Measurements from ENCODE around the gene PRKCB. TPM values are rescaled to one million over a fixed set of nuclear protein-coding genes. Genes with fewer than 3 reads are reported as not detected.

The PRKCB gene
- total RNA-seq, 1 experiment from 2014 or later = not detected

- no peaks in the 10 kb centered on the region for H3K9me3 Mint-ChIP-seq (ENCODE audit: low read depth, unreplicated experiment)
- TF ChIP-seq CTCF (IDR thresholded peaks at IDR 0.05; ENCODE audit: unreplicated experiment) = no peak
- no peak for DNase-seq
- no peak overlapping the region for H3K4me3 Mint-ChIP-seq (ENCODE audit: low read depth, unreplicated experiment)
- no peak overlapping the region for H3K27ac Mint-ChIP-seq (ENCODE audit: unreplicated experiment)
- peaks cover 60% of the 10 kb centered on the region for H3K27me3 Mint-ChIP-seq (ENCODE audit: unreplicated experiment)
- BruUV-seq (replicated peaks) = no TSS peak
- intact Hi-C loops (cut with micrococcal nuclease; ENCODE audit: unreplicated experiment) = no loop called here
- CTCF ChIA-PET = no interaction called here
- no peaks in the 10 kb centered on the region for H3K36me3 Mint-ChIP-seq (ENCODE audit: insufficient read depth, unreplicated experiment)
- H3K4me1 Mint-ChIP-seq (ENCODE audit: low read depth, unreplicated experiment) = no peaks in the 10 kb centered on the region
These were observed 33.3 kb downstream of the PRKCB start for GRCh38 chr16:23869052-23869451.

GRCh38 chr16:23871924-23872323 is 36.1 kb downstream of the PRKCB start:
- no peak for TF ChIP-seq CTCF (IDR thresholded peaks at IDR 0.05; ENCODE audit: unreplicated experiment)
- no peaks in the 10 kb centered on the region for H3K4me1 Mint-ChIP-seq (ENCODE audit: low read depth, unreplicated experiment)
- no TSS peak for BruUV-seq (replicated peaks)
- no peak for DNase-seq
- no peak overlapping the region for H3K4me3 Mint-ChIP-seq (ENCODE audit: low read depth, unreplicated experiment)
- no peaks in the 10 kb centered on the region for H3K36me3 Mint-ChIP-seq (ENCODE audit: insufficient read depth, unreplicated experiment)
- peaks cover 32% of the 10 kb centered on the region for H3K27me3 Mint-ChIP-seq (ENCODE audit: unreplicated experiment)
- no peak overlapping the region for H3K27ac Mint-ChIP-seq (ENCODE audit: unreplicated experiment)
- CTCF ChIA-PET = interaction anchor here (1.1 kb wide), 1 partner anchor 633 kb away, joined by 3 read pairs; no protein-coding TSS in a partner anchor
- H3K9me3 Mint-ChIP-seq (ENCODE audit: low read depth, unreplicated experiment) = no peaks in the 10 kb centered on the region
- intact Hi-C loops (cut with micrococcal nuclease; ENCODE audit: unreplicated experiment) = no loop called here

GRCh38 chr16:23874613-23875294 is 39.0 kb downstream of the PRKCB start:
- DNase-seq = no peak
- Mint-ChIP-seq H3K27ac (ENCODE audit: unreplicated experiment) (no peak overlapping the region), H3K36me3 (ENCODE audit: insufficient read depth, unreplicated experiment) (no peaks in the 10 kb centered on the region), H3K4me3 (ENCODE audit: low read depth, unreplicated experiment) (no peak overlapping the region), H3K4me1 (ENCODE audit: low read depth, unreplicated experiment) (no peaks in the 10 kb centered on the region), H3K9me3 (ENCODE audit: low read depth, unreplicated experiment) (no peaks in the 10 kb centered on the region), H3K27me3 (ENCODE audit: unreplicated experiment) (peaks cover 41% of the 10 kb centered on the region)
- no peak for TF ChIP-seq CTCF (IDR thresholded peaks at IDR 0.05; ENCODE audit: unreplicated experiment)
- BruUV-seq (replicated peaks) = no TSS peak
- CTCF ChIA-PET = interaction anchor here (1.2 kb wide), 1 partner anchor 129 kb away, joined by 3 read pairs; no protein-coding TSS in a partner anchor
- intact Hi-C loops (cut with micrococcal nuclease; ENCODE audit: unreplicated experiment) = no loop called here

GRCh38 chr16:23876256-23876896 is 40.6 kb downstream of the PRKCB start:
- intact Hi-C loops (cut with micrococcal nuclease; ENCODE audit: unreplicated experiment) = no loop called here
- no peak overlapping the region for H3K27ac Mint-ChIP-seq (ENCODE audit: unreplicated experiment)
- CTCF ChIA-PET = interaction anchor here (0.7 kb wide), 1 partner anchor 134 kb away, joined by 4 read pairs; no protein-coding TSS in a partner anchor

More at GRCh38 chr16:23876256-23876896, 40.6 kb downstream of the PRKCB start:
- Mint-ChIP-seq H3K4me3 (ENCODE audit: low read depth, unreplicated experiment) (no peak overlapping the region), H3K4me1 (ENCODE audit: low read depth, unreplicated experiment) (no peaks in the 10 kb centered on the region), H3K36me3 (ENCODE audit: insufficient read depth, unreplicated experiment) (no peaks in the 10 kb centered on the region), H3K27me3 (ENCODE audit: unreplicated experiment) (peaks cover 43% of the 10 kb centered on the region), H3K9me3 (ENCODE audit: low read depth, unreplicated experiment) (no peaks in the 10 kb centered on the region)
- no peak for DNase-seq
- no peak for TF ChIP-seq CTCF (IDR thresholded peaks at IDR 0.05; ENCODE audit: unreplicated experiment)
- no TSS peak for BruUV-seq (replicated peaks)
